Activated CD8-positive, alpha-beta T cell treated with anti-CD3 and anti-CD28 coated beads for 36 hours (primary cell): ENCODE measurements around the gene FN1. TPM values are rescaled to one million over a fixed set of nuclear protein-coding genes. Genes with fewer than 3 reads are reported as not detected.

Experiments
- ATAC-seq: fragments of 200-7000 bp; cut with Tn5 transposase; one replicate; pipeline ENCODE4 v1.10.0; 2021; ENCODE audit warnings: mild to moderate bottlenecking, moderate library complexity
- CTCF ChIA-PET: fragments of 350-600 bp; sonication (Branson Sonifier 250); formaldehyde crosslinking; loops from one replicate; lab custom pipeline; 2021; ENCODE audit warnings: antibody characterized with exemption; lab: Charles Lee
- POLR2A ChIA-PET: fragments of 350-600 bp; sonication (Branson Sonifier 250); formaldehyde crosslinking; loops from one replicate; lab custom pipeline; 2021; ENCODE audit warnings: antibody characterized with exemption; lab: Charles Lee
- DNase-seq: peaks from one replicate; pipeline ENCODE4 v3.0.0-alpha.2; 2020
- H3K27ac Mint-ChIP-seq: one replicate; pipeline ENCODE4 v1.8.0; 2021; ENCODE audit warnings: mild to moderate bottlenecking, mixed read lengths
- H3K27me3 Mint-ChIP-seq: one replicate; pipeline ENCODE4 v1.8.0; 2021; ENCODE audit warnings: mixed read lengths
- H3K36me3 Mint-ChIP-seq: one replicate; pipeline ENCODE4 v1.8.0; 2021; ENCODE audit warnings: low read depth, mixed read lengths
- H3K4me1 Mint-ChIP-seq: one replicate; pipeline ENCODE4 v1.8.0; 2021; ENCODE audit warnings: low read depth, mixed read lengths
- H3K4me3 Mint-ChIP-seq: one replicate; pipeline ENCODE4 v1.8.0; 2021; ENCODE audit warnings: mild to moderate bottlenecking, moderate library complexity, mixed read lengths
- H3K9me3 Mint-ChIP-seq: one replicate; pipeline ENCODE4 v1.8.0; 2021; ENCODE audit warnings: mixed read lengths
- CTCF ChIP-seq: fragments of 200-600 bp; IDR thresholded peaks from one replicate; pipeline ENCODE4 v1.8.0; 2022; ENCODE audit warnings: antibody characterized with exemption, mild to moderate bottlenecking
- intact Hi-C: fragments of 100-400 bp; cut with micrococcal nuclease; formaldehyde crosslinking; loops from one replicate; pipeline ENCODE4 v1.10.0; 2022
- total RNA-seq, 2 experiments: library from RNA; stranded (reverse); gene quantifications; one replicate each; pipeline ENCODE4 v1.2.3, GENCODE V29; 2021

The FN1 gene
- total RNA-seq, 2 experiments from 2014 or later, result 0.11 TPM; not detected in 1

- Mint-ChIP-seq H3K27ac (no peak overlapping the region), H3K27me3 (no peaks in the 10 kb centered on the region), H3K36me3 (peaks cover 3% of the 10 kb centered on the region), H3K9me3 (no peaks in the 10 kb centered on the region), H3K4me3 (no peak overlapping the region), H3K4me1 (no peaks in the 10 kb centered on the region)
- no peak for ATAC-seq
- TF ChIP-seq CTCF, result no peak
- CTCF ChIA-PET, result interaction anchor here (1.5 kb wide), 1 partner anchor 61 kb away, joined by 3 read pairs; no protein-coding TSS in a partner anchor
- intact Hi-C loops, result no loop called here
- DNase-seq, result no peak
- POLR2A ChIA-PET, result no interaction called here
These were observed 55.2 kb downstream of the FN1 start for GRCh38 chr2:215380699-215381098.

- Mint-ChIP-seq H3K27me3 (no peaks in the 10 kb centered on the region), H3K9me3 (no peaks in the 10 kb centered on the region), H3K4me3 (no peak overlapping the region), H3K4me1 (no peaks in the 10 kb centered on the region), H3K27ac (no peak overlapping the region), H3K36me3 (peaks cover 3% of the 10 kb centered on the region)
- ChIA-PET POLR2A (no interaction called here), CTCF (interaction anchor here (1.1 to 1.5 kb wide), 2 partner anchors 48 to 62 kb away, joined by 3 read pairs; no protein-coding TSS in a partner anchor)
- DNase-seq, result no peak
- ATAC-seq, result no peak
- intact Hi-C loops, result no loop called here
- TF ChIP-seq CTCF, result no peak
These were observed 55.9 kb downstream of the FN1 start for GRCh38 chr2:215379948-215380347.

GRCh38 chr2:215379039-215379438 lies 56.8 kb downstream of the FN1 start:
- DNase-seq (no peak), ATAC-seq (no peak)
- no peak overlapping the region for H3K27ac Mint-ChIP-seq
- intact Hi-C loops, result no loop called here
- H3K36me3 Mint-ChIP-seq, result peaks cover 12% of the 10 kb centered on the region
- no peaks in the 10 kb centered on the region for H3K4me1 Mint-ChIP-seq
- TF ChIP-seq CTCF, result no peak
- ChIA-PET CTCF (interaction anchor here (1.1 to 1.5 kb wide), 2 partner anchors 47 to 63 kb away, joined by 3 read pairs; no protein-coding TSS in a partner anchor), POLR2A (no interaction called here)
- no peaks in the 10 kb centered on the region for H3K9me3 Mint-ChIP-seq
- no peaks in the 10 kb centered on the region for H3K27me3 Mint-ChIP-seq
- no peak overlapping the region for H3K4me3 Mint-ChIP-seq

- no peaks in the 10 kb centered on the region for H3K4me1 Mint-ChIP-seq
- H3K27me3 Mint-ChIP-seq, result no peaks in the 10 kb centered on the region
- no peaks in the 10 kb centered on the region for H3K9me3 Mint-ChIP-seq
- no peak overlapping the region for H3K4me3 Mint-ChIP-seq
- peaks cover 18% of the 10 kb centered on the region for H3K36me3 Mint-ChIP-seq
- intact Hi-C loops, result no loop called here
- POLR2A ChIA-PET, result no interaction called here
- no peak for TF ChIP-seq CTCF
- CTCF ChIA-PET, result no interaction called here
- ATAC-seq, result no peak
- no peak for DNase-seq
- H3K27ac Mint-ChIP-seq, result no peak overlapping the region
These were observed 57.8 kb downstream of the FN1 start for GRCh38 chr2:215378045-215378444.

GRCh38 chr2:215377283-215377682 lies 58.6 kb downstream of the FN1 start:
- H3K9me3 Mint-ChIP-seq, result no peaks in the 10 kb centered on the region
- ChIA-PET CTCF (no interaction called here), POLR2A (no interaction called here)
- TF ChIP-seq CTCF, result no peak
- H3K27ac Mint-ChIP-seq, result no peak overlapping the region
- H3K36me3 Mint-ChIP-seq, result peaks cover 19% of the 10 kb centered on the region
- no peak overlapping the region for H3K4me3 Mint-ChIP-seq
- ATAC-seq (no peak), DNase-seq (no peak)
- H3K4me1 Mint-ChIP-seq, result no peaks in the 10 kb centered on the region
- intact Hi-C loops, result no loop called here
- H3K27me3 Mint-ChIP-seq, result no peaks in the 10 kb centered on the region
